SIG-M5 (cell line): ENCODE measurements around the gene SLC6A6.
A peak's percentile ranks its signal among the peaks of the same experiment; 100 is the strongest.

Source experiments
- DNase-seq: peaks from one replicate; lab custom pipeline; 2025; lab: John Stamatoyannopoulos, UW

SLC6A6 gene

DNA sequence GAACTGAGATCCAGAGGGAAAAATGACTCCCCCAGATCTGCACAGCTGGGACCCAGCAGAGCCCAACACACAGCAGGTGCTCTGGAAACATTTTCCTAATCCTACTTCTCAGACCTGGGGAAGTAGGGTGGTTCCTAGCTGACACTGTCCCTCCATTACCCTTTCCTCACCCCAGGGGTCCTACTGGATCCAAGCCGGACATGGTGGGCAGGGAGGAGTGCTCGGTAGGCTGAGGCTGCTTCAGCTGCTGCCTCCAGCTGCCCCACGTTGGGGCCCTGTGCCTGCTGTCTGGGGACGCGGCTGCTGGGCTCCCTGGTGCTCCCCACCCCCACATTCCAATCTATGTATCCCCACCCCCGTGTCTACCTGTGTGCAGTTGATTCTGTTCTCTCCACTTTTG lies 29.8 kb upstream of the SLC6A6 start:
- no peak for DNase-seq

DNA sequence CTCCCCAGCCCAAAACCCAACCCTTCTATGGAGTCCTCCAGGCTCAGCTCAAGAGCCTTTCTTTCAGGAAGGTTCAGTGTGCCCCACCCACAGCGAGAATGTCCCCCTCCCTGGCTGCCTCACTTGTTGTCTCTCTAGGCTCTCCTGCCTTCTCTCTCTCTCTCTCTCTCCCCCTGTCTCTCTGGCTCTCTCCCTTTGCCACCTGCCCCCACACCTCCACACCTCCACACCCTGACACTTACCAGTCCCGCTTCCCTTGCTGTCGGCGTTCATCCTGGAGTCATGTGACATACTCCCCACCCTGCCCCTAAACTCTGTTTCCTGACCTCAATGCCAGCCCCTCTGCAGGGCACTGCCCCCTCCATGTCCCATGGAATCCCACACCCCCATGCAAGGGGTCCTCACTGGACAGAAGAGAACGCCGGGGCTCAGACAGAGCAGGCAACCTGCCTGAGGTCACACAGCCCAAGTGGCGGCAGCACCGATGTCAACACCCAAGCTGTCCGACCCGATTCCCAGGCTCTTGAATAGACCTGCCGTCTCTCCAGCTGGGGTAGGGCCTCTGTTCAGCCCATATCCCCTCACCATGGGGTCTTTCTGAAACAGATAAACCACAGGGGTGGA lies 28.5 kb upstream of the SLC6A6 start:
- no peak for DNase-seq

DNA sequence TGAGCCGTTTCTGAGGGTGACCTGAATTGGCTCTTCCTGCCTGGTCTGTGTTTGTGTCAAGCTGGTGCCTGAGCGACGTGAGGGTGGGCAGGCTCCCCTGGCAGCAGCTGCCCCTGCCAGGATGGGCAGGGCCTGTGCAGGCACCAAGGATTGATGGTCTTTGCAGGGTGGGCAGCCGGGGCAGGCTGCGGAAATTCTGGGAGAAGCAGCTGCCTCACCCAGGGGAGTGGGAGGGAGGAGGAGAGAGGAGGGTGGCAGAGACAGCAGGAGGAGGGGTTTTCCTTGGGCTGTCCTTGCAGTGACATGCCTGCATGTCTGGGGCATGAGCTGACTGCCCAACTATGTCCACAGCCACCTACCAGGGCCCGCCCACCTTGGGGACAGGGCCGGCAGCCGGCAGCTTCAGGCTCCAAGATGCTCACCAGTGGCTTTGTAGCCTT lies 27.9 kb upstream of the SLC6A6 start:
- DNase-seq = no peak

DNA sequence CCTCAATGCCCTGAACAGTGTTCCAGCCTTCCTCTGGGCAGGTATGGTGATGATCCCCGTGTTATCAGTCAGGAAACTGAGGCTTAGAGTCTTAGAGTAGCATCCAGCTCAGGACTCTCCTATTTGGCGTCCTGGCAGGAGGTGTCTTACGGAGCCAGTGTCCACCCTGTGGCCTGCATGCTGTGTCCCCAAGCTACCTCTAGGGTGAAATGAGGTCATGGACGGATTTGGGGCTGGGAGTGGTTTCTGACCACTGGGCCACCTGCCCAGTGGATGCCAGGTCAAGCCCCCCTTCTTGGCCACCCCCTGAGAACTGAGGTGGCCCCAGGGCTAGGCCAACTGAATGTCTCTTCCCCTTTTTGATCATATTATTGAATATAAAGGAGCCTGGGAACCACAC lies 27.2 kb upstream of the SLC6A6 start:
- DNase-seq = no peak

DNA sequence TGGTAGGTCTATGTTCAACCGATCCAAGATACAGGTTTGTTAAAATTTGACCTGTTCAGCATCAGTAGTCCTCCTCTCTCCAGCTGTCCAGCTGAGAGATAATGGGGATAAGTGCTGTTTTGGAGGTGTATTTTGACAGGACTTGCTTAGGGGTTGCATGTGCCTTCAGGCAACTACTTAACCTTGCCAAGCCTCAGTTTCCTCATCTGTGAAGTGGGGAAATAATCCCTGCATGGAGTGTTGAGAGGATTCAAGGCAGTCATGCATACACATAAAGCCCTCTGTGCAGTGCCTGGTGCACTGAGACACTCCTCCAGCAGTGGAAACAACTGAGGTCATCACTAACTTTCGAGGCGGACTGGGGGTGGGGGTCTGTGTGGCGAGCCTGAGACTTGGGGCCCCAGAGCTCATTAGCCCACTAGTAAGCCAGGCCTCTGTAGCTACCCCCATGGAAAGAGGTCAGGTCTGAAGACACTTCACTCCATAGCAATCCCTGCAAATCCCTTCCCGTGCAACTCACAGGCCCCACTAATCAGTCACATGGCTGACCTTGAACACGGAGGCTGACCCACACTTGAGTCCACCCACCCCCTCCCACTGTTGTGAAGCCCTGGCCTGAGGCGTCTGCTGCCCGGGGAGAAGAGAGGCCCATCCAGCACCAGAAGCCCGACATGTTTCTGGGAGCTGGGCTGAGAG lies 25.9 kb upstream of the SLC6A6 start:
- no peak for DNase-seq

DNA sequence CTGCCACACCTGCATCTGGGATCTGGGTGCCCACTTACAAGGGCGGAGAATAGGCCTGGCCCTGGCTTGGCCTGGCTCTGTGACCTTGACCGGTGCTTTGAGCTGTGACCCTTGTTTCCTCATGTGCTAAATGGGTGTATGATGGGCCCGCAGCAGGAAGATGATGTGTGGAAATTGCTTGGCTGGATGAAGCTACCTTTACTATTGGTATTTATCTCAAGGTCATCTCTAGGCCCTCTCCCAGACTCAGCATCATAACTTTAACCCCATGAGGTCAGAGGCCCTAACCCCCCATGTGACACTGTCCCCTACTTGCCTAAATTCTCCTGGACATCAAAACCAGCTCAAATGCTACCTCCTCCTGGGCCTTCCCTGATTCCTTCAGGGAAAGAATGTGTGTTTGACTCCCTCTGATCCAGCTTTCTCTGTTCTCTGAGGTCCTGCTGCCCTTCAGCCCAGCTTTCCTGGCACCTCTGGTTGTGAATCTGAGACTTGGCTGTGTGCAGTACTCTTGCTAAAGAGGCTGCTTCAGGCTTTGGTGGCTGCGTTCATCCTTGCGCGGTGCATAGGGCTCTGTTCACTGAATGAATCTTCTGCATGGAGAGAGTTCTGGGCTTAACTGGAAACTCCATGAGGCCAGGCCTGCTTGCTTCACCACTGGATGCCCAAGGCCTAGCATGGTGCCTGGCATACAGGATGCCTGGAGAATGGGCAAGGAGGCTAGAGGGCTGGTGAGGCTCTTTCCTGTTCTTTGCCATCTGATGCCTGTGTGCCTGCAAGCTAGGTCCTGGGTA lies 25.2 kb upstream of the SLC6A6 start:
- DNase-seq = no peak

DNA sequence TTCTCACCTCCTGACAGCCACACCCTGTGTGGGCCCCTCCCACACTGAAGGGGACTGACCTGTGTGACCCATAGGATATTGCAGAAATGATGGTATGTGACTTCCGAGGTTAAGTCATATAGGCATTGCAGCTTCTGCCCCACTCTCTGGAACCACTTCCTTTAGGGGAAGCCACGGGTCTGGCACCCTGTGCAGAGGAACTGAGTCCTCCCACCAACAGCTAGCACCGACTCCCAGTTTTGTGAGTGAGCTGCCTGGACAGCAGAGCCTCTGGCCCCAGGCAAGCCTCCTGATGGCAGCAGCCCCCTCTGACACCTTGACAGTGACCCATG lies 24.6 kb upstream of the SLC6A6 start:
- peak; percentile 26 for DNase-seq

DNA sequence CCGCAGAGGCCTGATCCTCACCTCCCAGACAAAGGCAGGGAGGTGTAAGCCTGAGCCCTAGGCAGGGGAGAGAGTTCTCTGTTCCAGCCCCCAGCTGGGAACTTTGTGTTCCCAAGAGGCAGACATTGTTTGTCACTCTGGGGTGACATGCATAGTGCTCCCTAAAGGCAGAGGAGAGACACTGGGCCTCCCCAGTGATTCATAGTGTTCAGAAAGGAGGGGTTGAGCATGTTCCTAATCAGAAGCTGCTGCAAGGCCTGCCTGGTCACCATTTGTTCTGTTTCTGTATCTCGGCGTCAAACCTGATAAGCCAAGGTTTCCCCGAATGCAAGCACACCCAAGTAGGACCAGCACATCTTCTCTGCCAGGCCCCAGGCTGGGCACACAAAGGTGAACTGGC lies 24.0 kb upstream of the SLC6A6 start:
- DNase-seq = no peak

DNA sequence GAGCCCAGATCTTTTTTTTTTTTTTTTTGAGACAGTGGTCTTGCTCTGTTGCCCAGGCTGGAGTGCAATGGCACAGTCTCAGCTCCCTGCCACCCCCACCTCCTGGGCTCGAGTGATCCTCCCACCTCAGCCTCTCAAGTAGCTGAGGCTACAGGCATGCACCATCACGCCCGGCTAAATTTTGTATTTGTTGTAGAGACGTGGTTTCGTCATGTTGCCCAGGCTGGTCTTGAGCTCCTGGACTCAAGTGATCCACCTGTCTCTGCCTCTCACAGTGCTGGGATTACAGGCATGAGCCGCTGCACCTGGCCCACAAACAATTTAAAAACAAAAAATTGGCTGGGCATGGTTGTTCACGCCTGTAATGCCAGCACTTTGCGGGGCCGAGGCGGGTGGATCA lies 22.6 kb upstream of the SLC6A6 start:
- no peak for DNase-seq

DNA sequence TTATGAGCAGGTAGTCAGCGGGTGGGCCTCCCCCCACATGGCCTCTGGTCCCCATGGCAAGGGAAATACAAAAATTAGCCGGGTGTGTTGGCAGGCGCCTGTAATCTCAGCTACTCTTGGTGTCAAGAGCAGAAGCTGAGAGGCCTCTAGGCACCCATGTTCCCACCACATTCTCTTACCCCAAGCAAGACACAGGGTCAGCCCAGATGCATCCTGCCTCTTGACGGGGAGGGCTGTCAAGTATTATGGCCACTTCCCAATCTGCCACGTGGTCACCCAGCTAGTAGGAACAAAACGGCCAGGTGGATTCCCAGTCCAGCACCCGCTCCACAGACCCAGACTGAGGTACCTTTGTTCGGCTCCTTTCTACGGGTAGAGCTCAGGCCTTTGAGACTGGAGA lies 16.2 kb upstream of the SLC6A6 start:
- DNase-seq = no peak

DNA sequence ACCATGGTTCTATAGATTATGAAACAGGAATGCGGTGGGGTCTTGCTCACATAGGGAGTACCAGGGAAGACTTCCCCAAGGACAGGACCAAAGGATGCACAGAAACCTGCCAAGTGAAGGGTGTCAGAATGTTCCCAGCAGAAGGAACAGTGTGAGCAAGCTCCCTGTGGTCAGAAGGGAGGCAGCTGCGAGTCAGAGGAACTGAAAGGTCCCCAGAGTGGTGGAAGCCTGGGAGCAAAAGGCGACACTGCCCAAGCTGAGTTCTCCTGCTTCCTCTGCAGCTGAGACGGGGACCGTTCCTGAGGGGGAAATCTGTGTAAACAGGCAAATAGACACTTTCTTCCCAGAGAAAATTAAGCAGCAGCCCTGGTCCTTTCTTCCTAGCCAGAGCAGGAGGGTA lies 14.2 kb upstream of the SLC6A6 start:
- no peak for DNase-seq

DNA sequence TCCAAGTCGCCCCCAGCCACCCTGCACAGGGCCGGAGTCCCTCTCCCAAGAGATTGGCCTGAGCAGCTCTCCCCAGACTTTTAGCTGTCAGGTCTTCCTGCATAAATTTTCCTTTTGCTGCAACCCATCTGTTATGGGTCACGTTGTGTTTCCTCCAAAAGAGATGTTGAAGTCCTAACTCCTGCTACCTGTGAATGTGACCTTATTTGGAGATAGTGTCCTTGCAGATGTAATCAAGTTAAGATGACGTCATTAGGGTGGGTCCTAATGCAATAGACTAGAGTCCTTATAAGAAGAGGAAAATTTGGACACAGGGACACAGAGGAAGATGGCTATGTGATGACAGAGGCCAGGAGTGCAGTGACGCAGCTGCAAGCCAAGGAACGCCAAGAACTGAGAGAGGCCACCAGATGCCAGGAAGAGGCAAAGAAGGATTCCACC lies 13.2 kb upstream of the SLC6A6 start:
- DNase-seq = no peak

DNA sequence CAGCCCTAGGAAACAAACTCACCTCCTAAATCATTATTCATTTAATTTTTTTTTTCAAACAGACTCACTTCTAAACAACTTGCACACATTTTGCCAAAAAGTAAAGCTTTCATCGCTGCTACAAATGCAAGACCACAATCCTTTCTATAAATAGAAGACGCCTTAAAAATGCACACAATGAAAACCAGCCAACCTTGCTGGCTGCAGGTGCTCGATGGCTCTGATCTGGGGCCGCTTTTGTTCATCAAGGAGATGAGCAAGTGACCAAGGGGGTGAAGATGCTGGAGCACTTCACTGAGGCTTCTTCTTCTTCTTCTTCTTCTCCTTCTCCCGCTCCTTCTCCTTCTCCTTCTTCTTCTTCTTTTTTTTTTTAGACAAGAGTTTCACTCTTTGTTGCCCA lies 12.7 kb upstream of the SLC6A6 start:
- no peak for DNase-seq

DNA sequence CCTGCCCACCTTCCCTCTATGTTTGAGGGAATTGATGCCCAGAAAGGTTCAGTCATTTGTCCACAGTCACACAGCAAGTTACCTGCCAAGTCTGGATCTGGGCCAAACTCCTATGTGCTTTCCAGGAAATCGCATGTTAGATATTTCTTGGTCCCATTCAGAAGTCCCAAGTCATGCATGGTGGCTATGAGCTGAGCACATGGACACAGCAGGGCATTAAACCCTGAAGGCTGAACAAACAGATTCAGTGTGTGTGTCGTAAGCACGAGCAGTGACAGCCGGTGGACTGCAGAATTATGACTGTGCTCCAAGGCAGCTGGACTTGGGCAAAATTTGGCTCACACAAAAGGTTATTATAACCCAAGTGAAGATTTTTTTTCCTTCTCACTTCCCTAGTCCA lies 11.4 kb upstream of the SLC6A6 start:
- peak; percentile 8 for DNase-seq

DNA sequence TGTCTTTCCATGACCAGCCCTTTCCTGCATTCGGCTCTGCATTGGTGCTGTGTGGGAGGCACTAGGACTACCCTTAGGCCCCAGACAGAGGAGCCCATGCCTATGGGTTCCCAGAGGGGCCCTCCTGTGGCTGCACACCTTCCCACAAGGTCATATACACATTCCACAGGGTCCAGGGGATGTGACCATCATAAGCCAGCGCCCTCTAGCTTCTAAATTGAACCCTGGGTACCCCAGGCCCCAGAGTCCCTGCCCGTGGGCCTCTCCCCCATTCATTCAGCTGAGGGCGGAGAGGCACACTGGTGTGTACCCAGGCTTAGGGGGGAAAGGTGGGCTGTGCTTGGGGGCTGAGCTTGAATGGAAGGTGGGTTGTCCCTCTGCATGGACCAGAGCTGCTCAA lies 10.2 kb upstream of the SLC6A6 start:
- DNase-seq = no peak

DNA sequence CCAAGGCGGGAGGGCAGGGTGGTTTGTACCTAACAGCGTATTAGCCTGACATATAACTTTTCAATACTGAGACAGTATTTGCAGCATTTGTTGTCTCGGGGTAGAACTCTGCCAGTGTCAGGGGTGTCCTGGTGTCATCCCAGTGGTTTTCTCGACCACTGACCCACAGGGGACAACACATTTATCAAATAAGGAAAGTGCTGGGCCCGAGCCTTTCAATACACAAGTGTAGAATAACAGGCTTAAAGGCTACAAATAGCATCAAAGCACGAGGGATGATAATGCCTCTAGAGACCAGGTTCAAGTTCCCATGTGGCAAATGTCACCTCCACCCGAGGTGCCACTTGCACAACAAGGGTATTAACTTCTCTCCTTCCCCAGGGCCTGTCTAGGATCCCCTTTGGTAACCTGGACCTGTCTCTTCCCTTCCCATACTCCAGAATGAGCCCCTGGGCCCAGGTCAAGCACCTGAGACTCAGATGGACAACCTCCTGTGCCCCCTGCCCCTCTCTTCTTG lies 9.5 kb upstream of the SLC6A6 start:
- DNase-seq = no peak

DNA sequence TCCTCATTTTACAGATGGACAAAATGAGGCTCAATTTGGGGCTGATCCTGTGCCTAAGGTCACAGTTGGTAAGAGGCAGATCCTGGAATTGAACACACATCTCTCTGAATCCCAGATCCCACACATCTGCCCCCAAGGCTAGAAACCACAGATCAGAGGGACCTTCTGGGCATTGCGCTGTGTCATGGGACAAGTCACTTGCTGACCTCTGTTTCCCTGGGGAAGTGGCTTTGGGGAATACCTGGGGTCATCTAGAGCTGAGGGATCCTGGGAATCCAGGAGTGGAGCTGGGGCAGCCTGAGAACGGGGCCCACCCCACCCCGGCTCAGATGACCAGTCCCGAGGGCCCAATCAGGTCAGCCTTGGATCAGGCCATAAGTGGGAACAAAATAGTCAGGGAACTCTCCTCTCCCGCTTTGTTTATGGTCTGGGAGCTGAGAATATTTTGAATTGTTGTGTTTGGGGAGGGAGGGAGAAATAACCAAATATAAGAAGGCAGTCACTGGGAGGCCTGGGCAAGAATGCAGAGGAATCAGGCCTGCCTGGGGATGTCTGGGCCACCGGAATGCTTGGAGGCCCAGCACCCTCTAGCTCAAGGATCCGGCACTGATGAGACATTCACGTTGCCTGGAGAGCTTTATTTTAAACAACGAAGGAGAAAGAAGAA lies 8.8 kb upstream of the SLC6A6 start:
- no peak for DNase-seq

DNA sequence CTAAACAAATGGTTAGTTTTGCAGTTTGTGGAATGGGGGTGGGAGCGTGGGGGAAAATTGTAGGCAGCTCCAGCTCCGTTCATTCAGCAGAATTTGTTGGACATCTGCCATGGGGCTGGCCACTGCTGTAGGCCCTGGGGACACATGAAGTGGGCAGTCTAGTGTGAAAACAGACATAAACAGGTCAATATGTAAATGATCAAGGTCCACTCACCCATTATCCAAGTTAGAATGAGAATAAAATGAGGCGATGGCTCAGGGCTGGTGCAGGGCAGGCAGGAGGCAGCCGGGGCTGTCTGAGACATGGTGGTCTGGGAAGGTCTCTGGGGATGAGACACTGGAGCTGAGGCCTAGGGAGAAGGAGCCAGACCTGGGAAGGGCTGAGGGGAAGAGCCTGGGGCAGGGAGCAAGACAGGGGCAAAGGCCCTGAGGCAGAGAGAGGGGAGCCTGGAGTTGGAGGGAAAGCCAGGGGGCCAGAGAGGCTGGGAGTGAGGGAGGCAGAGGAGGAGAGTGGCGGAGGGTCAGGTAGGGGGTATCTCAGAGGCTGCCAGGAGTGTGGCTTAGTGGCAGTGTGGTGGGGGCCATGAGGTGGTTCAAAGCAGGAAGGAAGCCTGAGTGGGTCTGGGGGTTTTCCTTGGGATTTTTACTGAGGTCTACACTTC lies 6.2 kb upstream of the SLC6A6 start:
- DNase-seq = no peak

DNA sequence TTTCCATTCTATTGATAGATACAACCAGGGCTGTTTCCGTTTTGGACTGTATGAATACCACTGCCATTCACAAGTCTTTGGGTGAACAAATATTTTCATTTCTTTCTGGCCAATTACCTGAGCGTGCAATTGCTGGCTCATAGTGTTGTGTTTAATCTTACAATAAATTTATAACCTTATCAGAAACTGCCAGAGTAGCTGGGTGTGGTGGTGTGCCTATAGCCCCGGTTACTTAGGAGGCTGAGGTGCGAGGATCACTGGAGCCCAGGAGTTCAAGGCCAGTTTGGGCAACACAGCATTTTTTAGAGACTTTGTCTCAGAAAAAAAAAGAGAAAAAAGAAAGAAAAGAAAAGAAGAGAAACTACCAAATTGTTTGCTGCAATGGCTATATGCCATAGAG lies 5.4 kb upstream of the SLC6A6 start:
- no peak for DNase-seq

DNA sequence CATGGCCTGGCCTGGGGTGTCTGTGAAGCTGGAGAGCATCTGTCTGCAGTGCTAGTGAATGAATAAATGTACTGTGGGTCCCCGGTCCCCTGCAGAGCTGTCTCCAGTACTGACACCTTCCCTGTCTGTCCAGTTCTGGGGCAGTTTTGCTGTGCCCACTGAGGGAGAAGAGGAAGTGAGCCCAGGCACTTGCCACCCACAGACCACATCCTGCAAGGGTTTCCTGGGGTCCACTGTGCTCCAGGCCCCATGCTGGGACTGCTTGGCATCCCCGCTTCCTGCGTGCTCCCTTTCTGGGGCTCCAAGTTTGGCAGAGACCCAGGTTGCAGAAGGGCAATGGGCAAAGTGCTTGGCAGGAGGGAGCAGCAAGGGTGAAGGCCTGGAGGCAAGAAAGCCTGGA lies 4.9 kb upstream of the SLC6A6 start:
- DNase-seq = no peak

DNA sequence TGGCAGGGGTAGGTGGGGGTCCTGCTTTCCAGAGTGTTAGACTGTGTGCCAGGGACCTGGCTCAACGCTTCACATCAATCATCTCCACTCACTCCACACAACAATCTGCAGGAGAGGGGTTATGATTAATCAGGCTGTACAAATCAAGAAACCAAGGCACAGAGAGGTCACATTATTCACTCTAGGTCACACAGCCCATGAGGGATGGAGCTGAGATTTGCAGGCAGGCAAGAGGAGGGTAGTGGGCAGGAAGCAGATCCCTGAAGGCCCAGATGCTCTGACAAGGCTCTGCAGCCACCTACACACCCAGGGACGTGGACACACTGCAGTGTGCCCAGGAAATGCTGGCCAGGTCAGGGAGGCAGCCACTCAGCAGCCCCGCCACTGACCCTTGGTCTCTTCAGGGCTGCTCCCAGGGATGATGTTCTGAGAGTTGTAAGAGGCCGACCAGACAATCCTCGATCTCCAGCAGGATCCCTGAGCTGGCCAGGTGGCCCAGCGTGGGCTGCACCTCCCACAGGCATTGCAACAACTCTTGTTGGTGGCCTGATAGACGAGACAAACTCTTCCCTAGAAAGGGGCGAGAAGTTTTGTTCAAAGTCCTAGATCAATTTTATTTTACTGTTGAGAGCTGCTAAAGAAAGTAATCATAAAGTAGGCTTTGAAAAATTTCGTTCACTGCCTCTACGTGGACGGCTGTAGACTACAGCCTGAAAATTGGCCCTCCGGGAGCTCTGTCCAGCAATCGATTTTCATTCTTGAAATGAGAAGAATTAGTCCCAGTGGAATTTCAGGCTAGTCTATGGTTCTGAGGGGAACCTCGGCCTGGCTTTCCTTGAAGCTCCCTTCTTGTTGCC lies 4.2 kb upstream of the SLC6A6 start:
- DNase-seq = no peak
